Measurements from ENCODE around the gene SASH1. TPM values are rescaled to one million over a fixed set of nuclear protein-coding genes. Genes with fewer than 3 reads are reported as not detected.

Gene SASH1
- total RNA-seq, 4 donors from 2014 or later = 132 to 238 (median 160) TPM

DNA sequence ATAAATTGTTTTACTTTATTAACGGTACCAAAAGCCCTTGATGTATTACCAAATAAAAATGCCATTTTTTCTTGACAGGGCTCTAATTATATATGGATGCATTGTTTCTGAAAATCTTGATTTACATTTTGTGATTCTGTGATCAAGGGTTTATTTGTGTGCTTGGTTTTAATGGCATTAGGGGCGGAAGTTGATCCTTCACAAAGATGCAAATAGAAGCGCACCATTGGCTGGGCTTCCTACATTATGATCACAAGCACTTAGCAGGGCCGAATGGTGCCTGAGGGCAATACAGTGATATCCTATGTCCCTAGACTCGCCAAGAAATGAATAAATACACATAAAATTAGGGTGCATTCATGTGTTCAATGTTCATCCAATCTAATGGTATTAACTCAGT is 231.3 kb downstream of the SASH1 start:
- TF ChIP-seq POLR2A (IDR thresholded peaks at IDR 0.05) = no peak
- TF ChIP-seq EP300 (IDR thresholded peaks at IDR 0.05) = no peak
- no peak for TF ChIP-seq CTCF (IDR thresholded peaks at IDR 0.05)
- no peak overlapping the region for H3K27ac ChIP-seq
- no peaks in the 10 kb centered on the region for H3K36me3 ChIP-seq
- no peaks in the 10 kb centered on the region for H3K9me3 ChIP-seq
- WGBS, 2 donors = 62 to 68% methylated on average over 5 of the region's 5 CpGs
- peaks cover 0 to 10% (median 0%) of the 10 kb centered on the region in 4 donors for H3K4me1 ChIP-seq
- H3K27me3 ChIP-seq = no peaks in the 10 kb centered on the region
- H3K4me3 ChIP-seq = no peak overlapping the region
- no peak for DNase-seq (ENCODE audit: low spot score in 2 of 2)

DNA sequence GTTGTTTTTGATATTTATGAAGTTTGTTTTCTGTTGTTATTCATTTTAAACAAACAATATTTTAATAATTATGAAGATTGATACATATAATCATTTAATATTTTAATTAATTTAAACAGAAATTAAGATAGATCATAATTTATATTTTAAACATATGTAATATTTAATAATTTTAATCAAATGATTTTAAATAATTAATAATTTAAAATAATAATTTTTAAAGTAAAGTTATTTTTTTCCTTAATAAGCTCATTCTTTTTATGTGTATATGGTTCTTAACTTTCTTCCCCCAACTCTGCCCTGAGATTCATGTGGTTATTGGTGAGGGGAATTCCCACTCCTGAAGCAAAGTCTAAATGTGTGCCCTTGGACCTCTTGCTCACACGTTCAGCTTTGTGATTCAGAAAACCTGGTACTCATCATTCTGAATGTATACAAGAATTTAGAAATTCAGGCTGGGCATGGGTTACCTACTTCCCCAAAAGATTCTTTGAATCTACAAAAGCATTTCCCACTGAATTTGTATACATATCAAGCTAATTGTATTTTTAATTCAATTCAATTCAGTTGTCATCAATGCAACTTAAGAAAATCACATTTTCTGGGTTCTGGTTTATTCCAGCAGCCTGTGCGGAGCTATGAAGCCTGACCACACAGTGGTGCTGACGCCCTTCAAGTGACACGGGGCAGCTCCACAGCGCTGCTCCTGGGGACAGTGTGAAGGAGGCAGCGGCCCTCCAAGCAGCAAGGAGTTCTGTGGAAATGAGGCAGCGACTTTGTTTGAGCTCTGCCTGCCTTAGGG is 235.2 kb downstream of the SASH1 start:
- H3K27ac ChIP-seq = peak overlapping the region in 1 of 4 donors; percentile 40
- WGBS, 2 donors = 8% methylated on average over 7 of the region's 7 CpGs
- DNase-seq (ENCODE audit: low spot score in 2 of 2) = peak; percentile 63 to 65
- H3K4me3 ChIP-seq = no peak overlapping the region
- H3K4me1 ChIP-seq = peaks cover 0 to 12% (median 0%) of the 10 kb centered on the region in 4 donors
- H3K9me3 ChIP-seq = peaks cover 0 to 2% (median 0%) of the 10 kb centered on the region in 4 donors
- H3K27me3 ChIP-seq = no peaks in the 10 kb centered on the region
- peak in 1 of 2 donors; percentile 2 for TF ChIP-seq POLR2A (IDR thresholded peaks at IDR 0.05)
- TF ChIP-seq EP300 (IDR thresholded peaks at IDR 0.05) = peak in 1 of 2 donors; percentile 54
- TF ChIP-seq CTCF (IDR thresholded peaks at IDR 0.05) = peak; percentile 72 to 91 (median 85)
- no peaks in the 10 kb centered on the region for H3K36me3 ChIP-seq

DNA sequence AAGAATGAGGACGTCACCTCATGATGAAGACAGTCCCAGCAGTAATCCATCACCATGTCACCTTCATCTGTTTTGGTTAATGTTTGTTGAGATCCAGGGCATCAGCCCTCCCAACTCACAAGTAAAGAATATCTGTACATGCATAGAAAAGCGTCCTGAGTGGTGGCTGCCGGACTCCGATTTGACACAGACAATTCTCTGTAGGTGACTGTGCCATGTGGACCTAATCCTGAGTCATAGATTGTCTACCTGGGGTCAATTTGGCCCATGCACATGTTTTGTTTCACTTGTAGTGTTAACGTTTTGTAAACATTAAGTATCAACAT is 235.8 kb downstream of the SASH1 start:
- 66 to 69% methylated on average over 5 of the region's 5 CpGs for WGBS, 2 donors
- Histone ChIP-seq H3K27me3 (no peaks in the 10 kb centered on the region), H3K4me1 (peaks cover 0 to 12% (median 0%) of the 10 kb centered on the region in 4 donors), H3K4me3 (no peak overlapping the region), H3K27ac (peak overlapping the region in 1 of 4 donors; percentile 40), H3K9me3 (peaks cover 0 to 7% (median 0%) of the 10 kb centered on the region in 4 donors), H3K36me3 (no peaks in the 10 kb centered on the region)
- no peak for TF ChIP-seq EP300 (IDR thresholded peaks at IDR 0.05)
- peak in 1 of 5 experiments; percentile 3 for TF ChIP-seq CTCF (IDR thresholded peaks at IDR 0.05)
- DNase-seq (ENCODE audit: low spot score in 2 of 2) = no peak

GRCh38 chr6:148578837-148579565 is 236.4 kb downstream of the SASH1 start:
- Histone ChIP-seq H3K4me3 (no peak overlapping the region), H3K27ac (peak overlapping the region in 1 of 4 donors; percentile 40), H3K9me3 (peaks cover 0 to 13% (median 0%) of the 10 kb centered on the region in 4 donors), H3K4me1 (peaks cover 0 to 12% (median 0%) of the 10 kb centered on the region in 4 donors), H3K36me3 (no peaks in the 10 kb centered on the region), H3K27me3 (no peaks in the 10 kb centered on the region)
- DNase-seq (ENCODE audit: low spot score in 2 of 2) = no peak
- TF ChIP-seq CTCF (IDR thresholded peaks at IDR 0.05) = no peak
- no peak for TF ChIP-seq POLR2A (IDR thresholded peaks at IDR 0.05)
- TF ChIP-seq EP300 (IDR thresholded peaks at IDR 0.05) = no peak
- WGBS, 2 donors = 59 to 82% methylated on average over 4 of the region's 4 CpGs

DNA sequence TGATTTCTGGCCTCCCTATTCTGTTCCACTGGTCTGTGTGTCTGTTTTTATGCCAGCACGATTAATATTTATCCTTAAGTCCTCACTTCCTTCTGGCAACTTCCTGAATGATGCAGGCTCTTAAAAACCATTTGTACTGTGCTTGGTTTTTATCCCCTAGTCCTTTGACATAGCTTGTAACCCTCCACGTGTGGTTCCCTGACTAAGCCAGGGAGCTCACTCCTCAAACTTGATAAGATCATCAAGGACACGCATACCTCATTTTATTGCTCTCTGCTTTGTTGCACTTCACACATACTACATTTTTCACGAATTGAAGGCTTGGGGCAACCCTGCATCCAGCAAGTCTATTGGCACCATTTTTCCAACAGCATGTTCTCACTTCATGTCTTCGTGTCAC is 237.8 kb downstream of the SASH1 start:
- no peak for DNase-seq (ENCODE audit: low spot score in 2 of 2)
- 80 to 83% methylated on average over 5 of the region's 5 CpGs for WGBS, 2 donors
- Histone ChIP-seq H3K27me3 (no peaks in the 10 kb centered on the region), H3K4me3 (no peak overlapping the region), H3K36me3 (no peaks in the 10 kb centered on the region), H3K27ac (no peak overlapping the region), H3K9me3 (peaks cover 0 to 24% (median 0%) of the 10 kb centered on the region in 4 donors), H3K4me1 (peaks cover 0 to 12% (median 0%) of the 10 kb centered on the region in 4 donors)
- TF ChIP-seq CTCF (IDR thresholded peaks at IDR 0.05) (no peak), POLR2A (IDR thresholded peaks at IDR 0.05) (no peak), EP300 (IDR thresholded peaks at IDR 0.05) (no peak)

Measured in tibial nerve (tissue), 4 donors.